Lower lobe of right lung (tissue), 2 donors: Measurements from ENCODE around the gene STRIT1. TPM values are rescaled to one million over a fixed set of nuclear protein-coding genes. Genes with fewer than 3 reads are reported as not detected.

Experiments
- ATAC-seq, 2 donors: fragments of 200-7000 bp; cut with Tn5 transposase; one replicate each; pipeline ENCODE4 v1.9.1; 2020 to 2022; ENCODE audit warnings: mild to moderate bottlenecking in 2 of 2, moderate library complexity in 2 of 2
- DNase-seq: peaks from one replicate; pipeline ENCODE4 v3.0.0-alpha.2; 2020
- H3K27ac ChIP-seq: fragments of 200-600 bp; one replicate; pipeline ENCODE4 v1.8.0; 2022
- H3K27me3 ChIP-seq: fragments of 200-600 bp; one replicate; pipeline ENCODE4 v1.8.0; 2022; ENCODE audit warnings: low read depth
- H3K36me3 ChIP-seq: fragments of 200-600 bp; one replicate; pipeline ENCODE4 v1.8.0; 2022; ENCODE audit warnings: mild to moderate bottlenecking
- H3K4me1 ChIP-seq: fragments of 200-600 bp; one replicate; pipeline ENCODE4 v1.8.0; 2022
- H3K4me3 ChIP-seq: fragments of 200-600 bp; one replicate; pipeline ENCODE4 v1.8.0; 2022; ENCODE audit warnings: mild to moderate bottlenecking
- H3K9me3 ChIP-seq: fragments of 200-600 bp; one replicate; pipeline ENCODE4 v1.8.0; 2022
- intact Hi-C: fragments of 100-400 bp; cut with DNase I; formaldehyde crosslinking; loops from one replicate; pipeline ENCODE4 v1.11.0; 2022
- total RNA-seq: library from RNA; stranded (reverse); fragmentation: NEBNext Ultra II Directional; extraction: Animal tissue kit (Norgen Biotek cat#: 25700); gene quantifications from one replicate; pipeline ENCODE4 v1.2.1, GENCODE V29; 2021
- TF ChIP-seq, protein P1 (sequence below): fragments of 200-600 bp; IDR thresholded peaks from one replicate; pipeline ENCODE4 v1.8.0; 2022; ENCODE audit warnings: antibody characterized with exemption, mild to moderate bottlenecking
- donor health status: DM: no; HTN: yes; CAD: no; lungs with severe emphysema.

The STRIT1 gene
- total RNA-seq, 1 donor from 2014 or later, result not detected

DNA sequence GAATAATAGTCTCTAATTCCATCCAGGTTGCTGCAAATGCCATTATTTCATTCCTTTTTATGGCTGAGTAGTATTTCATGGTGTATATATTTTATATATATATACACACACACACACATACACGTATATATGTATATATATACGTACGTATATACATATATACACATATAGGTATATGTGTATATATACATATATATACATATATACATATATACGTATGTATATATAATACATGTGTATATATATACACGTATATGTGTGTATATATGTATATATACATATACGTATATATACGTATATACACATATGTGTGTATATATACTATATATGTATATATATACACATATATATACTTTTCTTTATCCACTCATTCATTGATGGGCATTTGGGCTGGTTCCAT, 13.7 kb upstream of the STRIT1 start:
- no peaks in the 10 kb centered on the region for H3K4me1 ChIP-seq
- TF ChIP-seq, protein P1, sequence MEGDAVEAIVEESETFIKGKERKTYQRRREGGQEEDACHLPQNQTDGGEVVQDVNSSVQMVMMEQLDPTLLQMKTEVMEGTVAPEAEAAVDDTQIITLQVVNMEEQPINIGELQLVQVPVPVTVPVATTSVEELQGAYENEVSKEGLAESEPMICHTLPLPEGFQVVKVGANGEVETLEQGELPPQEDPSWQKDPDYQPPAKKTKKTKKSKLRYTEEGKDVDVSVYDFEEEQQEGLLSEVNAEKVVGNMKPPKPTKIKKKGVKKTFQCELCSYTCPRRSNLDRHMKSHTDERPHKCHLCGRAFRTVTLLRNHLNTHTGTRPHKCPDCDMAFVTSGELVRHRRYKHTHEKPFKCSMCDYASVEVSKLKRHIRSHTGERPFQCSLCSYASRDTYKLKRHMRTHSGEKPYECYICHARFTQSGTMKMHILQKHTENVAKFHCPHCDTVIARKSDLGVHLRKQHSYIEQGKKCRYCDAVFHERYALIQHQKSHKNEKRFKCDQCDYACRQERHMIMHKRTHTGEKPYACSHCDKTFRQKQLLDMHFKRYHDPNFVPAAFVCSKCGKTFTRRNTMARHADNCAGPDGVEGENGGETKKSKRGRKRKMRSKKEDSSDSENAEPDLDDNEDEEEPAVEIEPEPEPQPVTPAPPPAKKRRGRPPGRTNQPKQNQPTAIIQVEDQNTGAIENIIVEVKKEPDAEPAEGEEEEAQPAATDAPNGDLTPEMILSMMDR, result no peak
- no peaks in the 10 kb centered on the region for H3K9me3 ChIP-seq
- intact Hi-C loops, result no loop called here
- no peaks in the 10 kb centered on the region for H3K36me3 ChIP-seq
- H3K27ac ChIP-seq, result no peak overlapping the region
- DNase-seq, result no peak
- H3K4me3 ChIP-seq, result no peak overlapping the region
- no peaks in the 10 kb centered on the region for H3K27me3 ChIP-seq
- no peak for ATAC-seq

DNA sequence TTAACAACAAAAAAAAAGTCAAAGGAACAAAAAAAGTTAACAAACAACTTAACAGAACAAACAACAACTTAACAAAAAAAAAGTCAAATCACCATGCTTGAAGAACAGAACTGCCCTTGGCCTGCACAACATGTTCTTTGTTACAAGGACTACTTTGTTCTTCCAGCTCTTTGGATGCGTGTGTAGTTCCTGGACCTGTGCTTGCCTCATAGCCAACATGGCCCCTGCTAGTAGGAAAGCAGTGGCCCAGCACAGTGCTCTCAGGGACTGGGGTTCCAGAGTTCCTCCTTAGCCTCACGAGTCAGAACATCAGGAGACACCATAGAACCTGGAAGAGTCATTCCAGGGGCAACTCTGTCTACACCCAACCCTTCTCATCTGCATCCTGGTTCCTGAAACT, 10.9 kb upstream of the STRIT1 start:
- H3K27me3 ChIP-seq, result no peaks in the 10 kb centered on the region
- no peaks in the 10 kb centered on the region for H3K4me1 ChIP-seq
- no peak for ATAC-seq
- intact Hi-C loops, result no loop called here
- no peaks in the 10 kb centered on the region for H3K36me3 ChIP-seq
- TF ChIP-seq, protein P1, result no peak
- H3K4me3 ChIP-seq, result no peak overlapping the region
- no peak overlapping the region for H3K27ac ChIP-seq
- no peak for DNase-seq
- no peaks in the 10 kb centered on the region for H3K9me3 ChIP-seq

GRCh38 chr3:155303540-155304097, 10.1 kb upstream of the STRIT1 start:
- H3K9me3 ChIP-seq, result no peaks in the 10 kb centered on the region
- H3K27me3 ChIP-seq, result no peaks in the 10 kb centered on the region
- no peaks in the 10 kb centered on the region for H3K4me1 ChIP-seq
- no peaks in the 10 kb centered on the region for H3K36me3 ChIP-seq
- H3K4me3 ChIP-seq, result no peak overlapping the region
- DNase-seq (no peak), ATAC-seq (no peak)
- intact Hi-C loops, result no loop called here
- TF ChIP-seq, protein P1, result no peak
- H3K27ac ChIP-seq, result no peak overlapping the region

DNA sequence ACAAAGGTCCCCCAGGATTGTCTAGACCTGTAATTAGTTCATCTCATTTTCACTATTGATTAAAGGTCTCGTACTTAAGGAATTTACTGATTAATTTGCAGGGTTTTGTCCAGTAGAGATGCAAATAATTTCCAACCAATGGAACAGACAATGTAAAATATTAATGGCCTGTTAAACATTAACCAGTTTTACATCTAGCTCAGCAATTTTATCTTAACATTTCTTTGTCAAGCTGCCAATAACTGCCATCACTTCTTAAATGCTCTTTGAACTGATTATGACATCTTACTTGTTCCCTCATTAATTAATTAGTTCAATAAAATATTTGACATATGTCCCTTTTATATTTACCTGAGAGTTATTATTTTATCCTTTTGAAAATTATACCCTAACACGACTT, 9.4 kb upstream of the STRIT1 start:
- ATAC-seq (no peak), DNase-seq (no peak)
- no peaks in the 10 kb centered on the region for H3K27me3 ChIP-seq
- H3K36me3 ChIP-seq, result no peaks in the 10 kb centered on the region
- H3K9me3 ChIP-seq, result no peaks in the 10 kb centered on the region
- H3K27ac ChIP-seq, result no peak overlapping the region
- no peaks in the 10 kb centered on the region for H3K4me1 ChIP-seq
- intact Hi-C loops, result no loop called here
- TF ChIP-seq, protein P1, result no peak
- H3K4me3 ChIP-seq, result no peak overlapping the region

DNA sequence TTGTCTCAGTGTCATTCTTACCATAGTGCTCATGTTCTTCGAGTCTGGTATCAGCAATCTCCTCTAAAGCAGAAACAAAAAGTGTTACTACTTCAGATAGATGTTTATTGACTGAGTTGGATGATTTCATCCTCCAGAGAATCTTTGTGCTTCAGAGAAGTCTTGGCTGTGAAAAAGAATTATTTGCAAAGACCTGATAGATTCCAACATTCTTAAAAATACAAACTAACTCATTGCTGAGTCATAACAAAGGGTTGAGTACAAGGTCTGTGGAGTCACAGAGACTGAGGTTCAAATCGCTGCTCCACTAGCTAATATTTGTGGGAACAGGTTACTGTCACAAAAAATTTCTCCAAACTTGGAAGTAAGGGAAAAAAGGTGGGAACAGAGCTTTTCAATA, 9.0 kb upstream of the STRIT1 start:
- intact Hi-C loops, result no loop called here
- Histone ChIP-seq H3K27ac (no peak overlapping the region), H3K9me3 (no peaks in the 10 kb centered on the region), H3K4me1 (no peaks in the 10 kb centered on the region), H3K27me3 (no peaks in the 10 kb centered on the region), H3K4me3 (no peak overlapping the region), H3K36me3 (no peaks in the 10 kb centered on the region)
- TF ChIP-seq, protein P1, result no peak
- DNase-seq (no peak), ATAC-seq (no peak)

DNA sequence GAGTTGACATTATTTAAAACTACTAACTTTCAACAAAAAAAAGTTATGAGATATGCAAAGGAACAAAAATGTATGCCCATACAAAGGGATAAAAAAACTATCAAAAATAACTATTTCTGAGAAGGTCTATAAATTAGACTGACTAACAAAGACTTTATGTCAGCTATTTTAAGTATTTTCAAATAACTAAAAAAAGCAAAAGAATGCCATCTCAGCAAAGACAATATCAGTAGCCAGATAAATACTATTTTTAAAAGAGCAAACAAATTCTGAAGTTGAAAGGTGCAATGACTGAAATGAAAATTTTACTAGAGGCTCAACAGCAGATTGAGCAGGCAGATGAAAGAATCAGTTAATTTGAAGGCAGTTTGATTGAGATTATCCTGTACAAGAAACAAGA, 3.6 kb upstream of the STRIT1 start:
- Histone ChIP-seq H3K9me3 (peaks cover 7% of the 10 kb centered on the region), H3K4me3 (no peak overlapping the region), H3K4me1 (no peaks in the 10 kb centered on the region), H3K27me3 (no peaks in the 10 kb centered on the region), H3K36me3 (no peaks in the 10 kb centered on the region), H3K27ac (no peak overlapping the region)
- ATAC-seq (no peak), DNase-seq (no peak)
- intact Hi-C loops, result no loop called here
- TF ChIP-seq, protein P1, result no peak
